OCI-LY3 (cell line): ENCODE data around the gene CABP1.

ENCODE experiments used
- CTCF ChIP-seq: fragments of 200-600, 300-600 bp; sonication (generic); IDR thresholded peaks from 2 replicates; pipeline ENCODE4 v1.5.1; 2014; ENCODE audit warnings: antibody characterized with exemption, low read length, low read depth
- EZH2phosphoT487 ChIP-seq: fragments of 200-600 bp; shearing (Covaris generic); IDR thresholded peaks from 2 replicates; pipeline ENCODE4 v1.6.1; 2018; ENCODE audit warnings: antibody characterized with exemption, mixed run types, low read depth

DNA sequence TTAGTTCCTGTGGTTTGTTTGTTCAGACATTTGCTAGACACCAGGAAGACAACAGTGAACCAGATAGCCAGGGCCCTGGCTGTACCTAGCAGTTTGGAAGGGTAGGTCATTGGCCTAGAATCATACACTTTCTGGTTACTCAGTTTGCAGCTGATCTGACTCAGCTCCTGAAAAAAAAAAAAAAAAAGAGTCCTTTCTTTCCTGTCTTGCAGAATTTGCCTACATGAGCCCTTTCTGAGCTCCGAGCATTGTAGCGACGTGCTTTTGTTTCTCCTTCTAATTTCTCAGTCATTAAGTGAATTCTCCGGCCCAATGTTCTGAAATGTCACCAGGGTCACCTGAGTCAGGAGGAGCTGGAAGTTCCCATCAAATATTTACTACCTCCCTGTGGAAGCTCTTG lies 2.4 kb downstream of the CABP1 start:
- TF ChIP-seq CTCF = no peak
- no peak for TF ChIP-seq EZH2phosphoT487
